ENCODE measurements around the gene GADD45A. TPM values are rescaled to one million over a fixed set of nuclear protein-coding genes. Genes with fewer than 3 reads are reported as not detected.

Gene GADD45A
- total and polyA plus RNA-seq, 7 donors = 88.8 to 505 (median 197) TPM

DNA sequence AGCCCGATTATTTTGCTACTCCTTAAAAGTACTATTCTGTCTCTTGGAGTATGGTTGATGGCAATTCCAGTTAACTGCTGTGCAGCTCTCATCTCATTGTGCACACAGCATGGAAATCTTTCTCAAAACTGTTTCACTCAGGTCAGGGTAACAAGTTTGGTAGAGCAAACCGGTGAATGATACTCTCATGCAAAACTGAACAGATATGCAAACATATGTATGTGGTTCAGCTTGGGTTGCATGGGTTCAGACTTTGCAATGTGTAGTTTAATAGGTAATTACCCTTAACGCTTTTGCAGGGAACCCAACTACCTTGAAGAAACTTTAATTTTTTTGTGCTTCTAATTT lies 2.2 kb downstream of the GADD45A start:
- WGBS, 3 donors = 45 to 56% (median 55%) methylated on average over 3 of the region's 3 CpGs
- intact Hi-C loops (cut with DNase I) = loop anchor here (2.0 to 10.0 kb wide), 5 partner anchors 38 to 150 kb away; partner anchors contain the start of gene GNG12 (in 1 of the 2)
- no peaks in the 10 kb centered on the region for H3K27me3 ChIP-seq (ENCODE audit: insufficient read depth in 3 of 3, low read length in 2 of 3)
- H3K4me3 ChIP-seq = peak overlapping the region; percentile 88
- DNase-seq (no peak), ATAC-seq (no peak)
- peak overlapping the region; percentile 96 for H3K27ac ChIP-seq
- peaks cover 3 to 29% of the 10 kb centered on the region in 2 donors for H3K36me3 ChIP-seq (ENCODE audit: insufficient read depth in 1 of 2, low read depth in 1 of 2)
- H3K9me3 ChIP-seq = no peaks in the 10 kb centered on the region
- TF ChIP-seq, protein P1, sequence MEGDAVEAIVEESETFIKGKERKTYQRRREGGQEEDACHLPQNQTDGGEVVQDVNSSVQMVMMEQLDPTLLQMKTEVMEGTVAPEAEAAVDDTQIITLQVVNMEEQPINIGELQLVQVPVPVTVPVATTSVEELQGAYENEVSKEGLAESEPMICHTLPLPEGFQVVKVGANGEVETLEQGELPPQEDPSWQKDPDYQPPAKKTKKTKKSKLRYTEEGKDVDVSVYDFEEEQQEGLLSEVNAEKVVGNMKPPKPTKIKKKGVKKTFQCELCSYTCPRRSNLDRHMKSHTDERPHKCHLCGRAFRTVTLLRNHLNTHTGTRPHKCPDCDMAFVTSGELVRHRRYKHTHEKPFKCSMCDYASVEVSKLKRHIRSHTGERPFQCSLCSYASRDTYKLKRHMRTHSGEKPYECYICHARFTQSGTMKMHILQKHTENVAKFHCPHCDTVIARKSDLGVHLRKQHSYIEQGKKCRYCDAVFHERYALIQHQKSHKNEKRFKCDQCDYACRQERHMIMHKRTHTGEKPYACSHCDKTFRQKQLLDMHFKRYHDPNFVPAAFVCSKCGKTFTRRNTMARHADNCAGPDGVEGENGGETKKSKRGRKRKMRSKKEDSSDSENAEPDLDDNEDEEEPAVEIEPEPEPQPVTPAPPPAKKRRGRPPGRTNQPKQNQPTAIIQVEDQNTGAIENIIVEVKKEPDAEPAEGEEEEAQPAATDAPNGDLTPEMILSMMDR (IDR thresholded peaks at IDR 0.05) = no peak
- peaks cover 20% of the 10 kb centered on the region for H3K4me1 ChIP-seq

DNA sequence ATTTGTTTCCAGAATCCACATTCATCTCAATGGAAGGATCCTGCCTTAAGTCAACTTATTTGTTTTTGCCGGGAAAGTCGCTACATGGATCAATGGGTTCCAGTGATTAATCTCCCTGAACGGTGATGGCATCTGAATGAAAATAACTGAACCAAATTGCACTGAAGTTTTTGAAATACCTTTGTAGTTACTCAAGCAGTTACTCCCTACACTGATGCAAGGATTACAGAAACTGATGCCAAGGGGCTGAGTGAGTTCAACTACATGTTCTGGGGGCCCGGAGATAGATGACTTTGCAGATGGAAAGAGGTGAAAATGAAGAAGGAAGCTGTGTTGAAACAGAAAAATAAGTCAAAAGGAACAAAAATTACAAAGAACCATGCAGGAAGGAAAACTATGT lies 2.6 kb downstream of the GADD45A start:
- no peaks in the 10 kb centered on the region for H3K27me3 ChIP-seq (ENCODE audit: insufficient read depth in 3 of 3, low read length in 2 of 3)
- intact Hi-C loops (cut with DNase I) = loop anchor here (2.0 to 10.0 kb wide), 5 partner anchors 37 to 150 kb away; partner anchors contain the start of gene GNG12 (in 1 of the 2)
- TF ChIP-seq, protein P1 (IDR thresholded peaks at IDR 0.05) = no peak
- peaks cover 16% of the 10 kb centered on the region for H3K4me1 ChIP-seq
- peaks cover 3 to 29% of the 10 kb centered on the region in 2 donors for H3K36me3 ChIP-seq (ENCODE audit: insufficient read depth in 1 of 2, low read depth in 1 of 2)
- H3K4me3 ChIP-seq = peak overlapping the region; percentile 88
- WGBS, 3 donors = 67 to 80% (median 73%) methylated on average over 4 of the region's 4 CpGs
- ATAC-seq (no peak), DNase-seq (no peak)
- H3K9me3 ChIP-seq = no peaks in the 10 kb centered on the region
- H3K27ac ChIP-seq = peak overlapping the region; percentile 96

DNA sequence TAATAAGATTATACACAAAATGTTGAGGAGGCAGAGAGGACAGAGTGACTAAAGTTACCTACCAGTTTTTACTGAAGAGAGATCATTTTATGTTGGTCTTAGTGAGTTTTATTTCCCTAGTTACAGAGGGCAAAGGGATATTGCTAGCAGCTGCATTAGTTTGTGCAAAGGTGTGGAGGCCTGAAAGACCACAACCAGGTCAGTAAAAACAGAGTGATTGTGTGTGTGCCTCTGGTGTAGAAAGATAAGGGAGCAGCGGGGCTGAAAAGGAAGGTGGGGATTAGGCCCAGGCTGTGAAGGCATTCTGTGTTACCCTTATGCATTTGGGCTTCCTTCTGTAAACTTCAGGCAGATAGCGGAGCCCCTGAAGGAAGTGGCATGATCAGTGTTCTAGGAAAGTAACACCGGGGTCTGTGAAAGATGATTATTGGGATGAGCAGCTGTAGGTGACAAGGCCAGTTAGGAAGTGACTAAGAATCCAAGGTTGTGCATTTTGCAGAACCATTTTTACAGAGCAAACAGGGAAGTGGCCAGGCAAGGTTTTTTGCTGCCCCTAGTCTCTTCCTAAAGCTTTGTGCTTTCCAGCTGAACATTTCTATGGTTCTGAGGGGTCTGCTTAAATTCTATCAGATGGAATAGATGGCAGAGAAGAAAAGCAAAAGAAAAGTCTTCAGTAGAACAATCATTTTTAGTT lies 3.7 kb downstream of the GADD45A start:
- intact Hi-C loops (cut with DNase I) = loop anchor here (5.0 to 10.0 kb wide), 4 partner anchors 69 to 151 kb away; partner anchors contain the start of gene GNG12 (in 1 of the 2)
- Histone ChIP-seq H3K4me1 (peaks cover 6% of the 10 kb centered on the region), H3K36me3 (ENCODE audit: insufficient read depth in 1 of 2, low read depth in 1 of 2) (peaks cover 3 to 29% of the 10 kb centered on the region in 2 donors), H3K9me3 (no peaks in the 10 kb centered on the region), H3K27me3 (ENCODE audit: insufficient read depth in 3 of 3, low read length in 2 of 3) (no peaks in the 10 kb centered on the region), H3K4me3 (peak overlapping the region; percentile 88), H3K27ac (peak overlapping the region; percentile 96)
- ATAC-seq (no peak), DNase-seq (no peak)
- whole genome bisulfite sequencing, 3 donors = 87 to 93% (median 88%) methylated on average over 3 of the region's 3 CpGs
- TF ChIP-seq, protein P1 (IDR thresholded peaks at IDR 0.05) = no peak

DNA sequence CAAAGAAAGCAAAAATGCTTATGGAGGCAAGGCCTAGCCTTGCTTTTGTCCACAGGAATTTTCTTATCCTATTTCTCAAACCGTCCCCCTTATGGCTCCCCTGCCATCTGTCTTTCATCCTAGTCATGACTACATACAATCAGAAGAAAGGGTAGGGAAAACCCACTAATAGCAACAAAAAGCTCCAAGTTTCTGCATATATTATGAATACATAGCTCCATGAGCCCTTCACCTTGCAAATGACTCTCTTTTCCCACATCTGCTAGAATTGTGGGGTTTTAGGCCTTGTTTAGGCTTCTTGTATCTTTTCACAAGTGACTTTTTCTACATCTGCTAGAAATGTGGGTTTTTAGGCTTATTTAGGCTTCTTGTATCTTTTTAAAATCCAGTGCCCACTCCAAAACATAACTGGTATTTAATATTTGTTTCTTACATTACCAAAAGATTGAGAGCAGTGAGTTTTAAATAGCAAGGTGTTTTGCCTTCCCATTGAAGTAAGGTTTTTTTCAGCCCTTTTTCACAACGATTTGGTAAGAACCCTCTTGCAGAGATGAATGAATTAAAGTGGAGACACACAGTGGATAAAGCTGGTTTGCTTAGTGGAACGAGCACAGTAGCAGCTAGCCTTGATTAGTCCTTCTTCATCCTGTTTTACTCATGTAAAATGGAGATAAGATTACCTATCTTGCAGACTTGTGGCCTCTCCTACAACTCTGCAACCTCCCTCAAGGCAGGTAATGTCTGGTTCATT lies 4.4 kb downstream of the GADD45A start:
- H3K27ac ChIP-seq = peak overlapping the region; percentile 96
- H3K27me3 ChIP-seq (ENCODE audit: insufficient read depth in 3 of 3, low read length in 2 of 3) = no peaks in the 10 kb centered on the region
- no peaks in the 10 kb centered on the region for H3K4me1 ChIP-seq
- H3K9me3 ChIP-seq = no peaks in the 10 kb centered on the region
- peaks cover 3 to 29% of the 10 kb centered on the region in 2 donors for H3K36me3 ChIP-seq (ENCODE audit: insufficient read depth in 1 of 2, low read depth in 1 of 2)
- no peak overlapping the region for H3K4me3 ChIP-seq
- intact Hi-C loops (cut with DNase I) = loop anchor here (5.0 to 10.0 kb wide), 4 partner anchors 68 to 152 kb away; partner anchors contain the start of gene GNG12 (in 1 of the 2)
- WGBS, 3 donors = 75 to 80% (median 79%) methylated on average over 3 of the region's 3 CpGs
- DNase-seq (no peak), ATAC-seq (no peak)
- TF ChIP-seq, protein P1 (IDR thresholded peaks at IDR 0.05) = no peak
